Measurements from ENCODE around the gene CDC27.
"Not testable (repeated sequence)": the region's sequence is repeated elsewhere in the genome, so short reads cannot be mapped to it uniquely, and the experiment has no call there.

The CDC27 gene

GRCh38 chr17:47219621-47220475, 30.8 kb upstream of the CDC27 start:
- Histone ChIP-seq H3K9me3 (ENCODE audit: control insufficient read depth, low read length) (peaks cover 8% of the 10 kb centered on the region), H3K36me3 (ENCODE audit: control insufficient read depth, insufficient read depth, low read length) (peaks cover 12% of the 10 kb centered on the region), H3K4me1 (ENCODE audit: control insufficient read depth, insufficient read depth, low read length, poor library complexity, severe bottlenecking) (peaks cover 16% of the 10 kb centered on the region), H3K27ac (ENCODE audit: low read depth, low read length, severe bottlenecking) (no peak overlapping the region), H3K4me3 (ENCODE audit: extremely low read depth, insufficient read depth, low read length, poor library complexity, severe bottlenecking) (no peak overlapping the region)
- WGBS, 2 experiments (ENCODE audit: insufficient coverage in 2 of 2) = 89 to 92% methylated on average over 16 to 18 of the region's 21 CpGs

DNA sequence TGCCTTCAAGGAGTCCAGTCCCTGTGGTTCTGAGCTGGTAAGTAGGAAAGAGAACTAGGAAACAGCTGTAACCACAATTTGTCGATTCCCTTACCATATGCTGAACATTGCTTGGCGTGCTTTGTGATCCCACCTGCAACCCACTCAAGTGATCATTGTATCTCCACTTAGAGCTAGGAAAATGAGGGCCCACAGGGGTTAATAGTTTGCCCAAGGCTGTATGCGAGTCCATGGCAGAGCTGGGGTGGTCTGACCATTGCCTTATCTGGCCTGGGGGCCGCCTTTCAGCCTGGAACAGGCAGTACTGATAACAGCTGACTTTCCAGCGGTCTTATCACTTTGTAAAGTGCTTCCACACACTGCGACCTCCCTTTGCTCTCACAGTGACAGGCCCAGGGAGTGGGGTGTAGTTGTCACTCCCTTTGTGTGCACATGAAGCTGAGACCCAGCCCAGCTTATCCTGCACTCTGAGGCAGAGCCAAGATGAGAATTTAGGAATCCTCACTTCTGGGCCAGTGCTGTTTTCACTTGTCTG, 29.9 kb upstream of the CDC27 start:
- peaks cover 16% of the 10 kb centered on the region for H3K4me1 ChIP-seq (ENCODE audit: control insufficient read depth, insufficient read depth, low read length, poor library complexity, severe bottlenecking)
- H3K4me3 ChIP-seq (ENCODE audit: extremely low read depth, insufficient read depth, low read length, poor library complexity, severe bottlenecking) = no peak overlapping the region
- WGBS, 2 experiments (ENCODE audit: insufficient coverage in 2 of 2) = 68 to 86% methylated on average over 3 to 5 of the region's 6 CpGs
- H3K36me3 ChIP-seq (ENCODE audit: control insufficient read depth, insufficient read depth, low read length) = peaks cover 12% of the 10 kb centered on the region
- H3K9me3 ChIP-seq (ENCODE audit: control insufficient read depth, low read length) = peaks cover 2% of the 10 kb centered on the region
- H3K27ac ChIP-seq (ENCODE audit: low read depth, low read length, severe bottlenecking) = no peak overlapping the region

DNA sequence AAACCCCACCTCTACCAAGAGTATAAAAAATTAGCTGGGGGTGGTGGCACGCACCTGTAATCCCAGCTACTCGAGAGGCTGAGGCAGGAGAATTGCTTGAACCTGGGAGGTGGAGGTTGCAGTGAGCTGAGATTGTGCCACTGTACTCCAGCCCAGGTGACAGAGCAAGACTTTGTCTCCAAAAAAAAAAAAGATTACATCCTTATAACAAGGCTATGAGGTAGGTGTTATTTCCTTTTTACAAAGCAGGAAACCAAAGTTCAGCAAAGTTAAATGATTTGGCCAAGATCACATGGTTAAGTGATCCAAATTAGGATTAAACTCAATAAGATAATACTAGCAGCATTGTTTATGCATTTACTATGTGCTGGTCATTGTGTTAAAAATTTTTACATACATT, 28.2 kb upstream of the CDC27 start:
- no CpG with 5 or more reads among the region's 2 CpGs for WGBS, 2 experiments (ENCODE audit: insufficient coverage in 2 of 2)
- peaks cover 16% of the 10 kb centered on the region for H3K4me1 ChIP-seq (ENCODE audit: control insufficient read depth, insufficient read depth, low read length, poor library complexity, severe bottlenecking)
- H3K4me3 ChIP-seq (ENCODE audit: extremely low read depth, insufficient read depth, low read length, poor library complexity, severe bottlenecking); H3K27ac ChIP-seq (ENCODE audit: low read depth, low read length, severe bottlenecking); H3K36me3 ChIP-seq (ENCODE audit: control insufficient read depth, insufficient read depth, low read length); H3K9me3 ChIP-seq (ENCODE audit: control insufficient read depth, low read length): not testable (repeated sequence)

DNA sequence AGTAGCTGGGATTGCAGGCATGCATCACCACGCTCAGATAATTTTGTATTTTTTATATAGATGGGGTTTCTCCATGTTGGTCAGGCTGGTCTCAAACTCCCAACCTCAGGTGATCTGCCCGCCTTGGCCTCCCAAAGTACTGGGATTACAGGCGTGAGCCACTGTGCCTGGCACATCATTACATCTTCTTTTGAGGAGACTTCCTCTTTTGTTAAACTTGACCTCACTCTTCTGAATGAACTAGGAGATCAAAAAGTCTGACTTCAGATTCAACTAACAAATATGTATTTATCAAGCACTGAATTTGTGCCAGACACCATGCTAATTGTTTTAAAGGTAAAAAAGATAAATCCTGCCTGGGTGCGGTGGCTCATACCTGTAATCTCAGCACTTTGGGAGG, 27.7 kb upstream of the CDC27 start:
- not testable (repeated sequence) for H3K36me3 ChIP-seq (ENCODE audit: control insufficient read depth, insufficient read depth, low read length); H3K9me3 ChIP-seq (ENCODE audit: control insufficient read depth, low read length); H3K4me3 ChIP-seq (ENCODE audit: extremely low read depth, insufficient read depth, low read length, poor library complexity, severe bottlenecking); H3K27ac ChIP-seq (ENCODE audit: low read depth, low read length, severe bottlenecking)
- 96 to 100% methylated on average over 3 to 4 of the region's 4 CpGs for WGBS, 2 experiments (ENCODE audit: insufficient coverage in 2 of 2)
- H3K4me1 ChIP-seq (ENCODE audit: control insufficient read depth, insufficient read depth, low read length, poor library complexity, severe bottlenecking) = peaks cover 16% of the 10 kb centered on the region

GRCh38 chr17:47214931-47215330, 25.8 kb upstream of the CDC27 start:
- Histone ChIP-seq H3K4me3 (ENCODE audit: extremely low read depth, insufficient read depth, low read length, poor library complexity, severe bottlenecking) (no peak overlapping the region), H3K9me3 (ENCODE audit: control insufficient read depth, low read length) (no peaks in the 10 kb centered on the region), H3K36me3 (ENCODE audit: control insufficient read depth, insufficient read depth, low read length) (no peaks in the 10 kb centered on the region), H3K27ac (ENCODE audit: low read depth, low read length, severe bottlenecking) (no peak overlapping the region), H3K4me1 (ENCODE audit: control insufficient read depth, insufficient read depth, low read length, poor library complexity, severe bottlenecking) (peaks cover 17% of the 10 kb centered on the region)
- WGBS, 2 experiments (ENCODE audit: insufficient coverage in 2 of 2) = 100% methylated on average over 1 of the region's 3 CpGs; no CpG with 5 or more reads in 1 of the 2 experiments

- no peak overlapping the region for H3K4me3 ChIP-seq (ENCODE audit: extremely low read depth, insufficient read depth, low read length, poor library complexity, severe bottlenecking)
- no peak overlapping the region for H3K27ac ChIP-seq (ENCODE audit: low read depth, low read length, severe bottlenecking)
- 67% methylated on average over 2 of the region's 4 CpGs; no CpG with 5 or more reads in 1 of the 2 experiments for WGBS, 2 experiments (ENCODE audit: insufficient coverage in 2 of 2)
- no peaks in the 10 kb centered on the region for H3K36me3 ChIP-seq (ENCODE audit: control insufficient read depth, insufficient read depth, low read length)
- peaks cover 19% of the 10 kb centered on the region for H3K4me1 ChIP-seq (ENCODE audit: control insufficient read depth, insufficient read depth, low read length, poor library complexity, severe bottlenecking)
- H3K9me3 ChIP-seq (ENCODE audit: control insufficient read depth, low read length) = no peaks in the 10 kb centered on the region
These were observed 24.4 kb upstream of the CDC27 start for GRCh38 chr17:47213540-47213939.

DNA sequence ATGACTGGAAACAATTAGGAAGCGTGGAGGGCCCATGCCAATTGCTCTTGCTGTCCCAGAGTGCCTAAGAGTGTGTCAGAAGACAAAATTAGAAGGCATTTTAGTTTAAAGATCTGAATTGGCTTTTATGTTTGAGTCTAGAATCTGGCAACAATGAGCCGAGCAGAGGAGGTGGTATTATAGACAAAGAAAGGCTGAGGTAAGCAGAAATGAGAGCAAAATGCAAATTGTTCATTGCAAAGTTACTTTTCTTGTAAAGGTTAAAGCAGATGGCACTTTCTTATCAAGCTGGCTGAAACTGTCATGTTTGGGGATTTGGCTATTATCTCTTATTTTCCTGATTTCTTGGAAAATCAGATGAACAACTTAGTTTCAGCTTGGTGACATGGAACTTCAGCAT, 23.4 kb upstream of the CDC27 start:
- Histone ChIP-seq H3K36me3 (ENCODE audit: control insufficient read depth, insufficient read depth, low read length) (no peaks in the 10 kb centered on the region), H3K27ac (ENCODE audit: low read depth, low read length, severe bottlenecking) (no peak overlapping the region), H3K9me3 (ENCODE audit: control insufficient read depth, low read length) (no peaks in the 10 kb centered on the region), H3K4me3 (ENCODE audit: extremely low read depth, insufficient read depth, low read length, poor library complexity, severe bottlenecking) (no peak overlapping the region), H3K4me1 (ENCODE audit: control insufficient read depth, insufficient read depth, low read length, poor library complexity, severe bottlenecking) (peaks cover 21% of the 10 kb centered on the region)
- WGBS, 2 experiments (ENCODE audit: insufficient coverage in 2 of 2) = 96 to 100% methylated on average over 2 of the region's 2 CpGs

DNA sequence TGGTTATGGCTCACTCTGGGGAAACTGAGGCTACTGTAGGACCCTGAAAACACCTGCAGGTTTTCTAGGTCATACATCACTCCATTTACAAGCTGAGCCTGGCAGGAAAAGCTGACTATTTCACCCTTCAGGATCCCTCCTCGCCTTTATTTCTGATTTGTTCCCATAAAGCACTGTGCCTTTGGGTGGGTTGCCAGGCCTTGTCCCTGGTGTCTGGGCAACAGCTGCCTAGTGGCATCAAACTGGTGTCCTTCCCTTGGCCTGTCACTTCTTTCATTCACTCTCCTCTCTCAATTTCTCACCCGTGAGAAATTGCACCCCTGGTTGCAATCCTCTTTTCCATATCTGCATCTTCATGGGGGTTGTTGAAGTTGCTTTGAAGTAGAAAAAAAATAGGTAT, 21.7 kb upstream of the CDC27 start:
- Histone ChIP-seq H3K27ac (ENCODE audit: low read depth, low read length, severe bottlenecking) (no peak overlapping the region), H3K4me1 (ENCODE audit: control insufficient read depth, insufficient read depth, low read length, poor library complexity, severe bottlenecking) (peaks cover 28% of the 10 kb centered on the region), H3K9me3 (ENCODE audit: control insufficient read depth, low read length) (no peaks in the 10 kb centered on the region), H3K4me3 (ENCODE audit: extremely low read depth, insufficient read depth, low read length, poor library complexity, severe bottlenecking) (no peak overlapping the region), H3K36me3 (ENCODE audit: control insufficient read depth, insufficient read depth, low read length) (no peaks in the 10 kb centered on the region)
- WGBS, 2 experiments (ENCODE audit: insufficient coverage in 2 of 2) = 86 to 91% methylated on average over 1 of the region's 2 CpGs

DNA sequence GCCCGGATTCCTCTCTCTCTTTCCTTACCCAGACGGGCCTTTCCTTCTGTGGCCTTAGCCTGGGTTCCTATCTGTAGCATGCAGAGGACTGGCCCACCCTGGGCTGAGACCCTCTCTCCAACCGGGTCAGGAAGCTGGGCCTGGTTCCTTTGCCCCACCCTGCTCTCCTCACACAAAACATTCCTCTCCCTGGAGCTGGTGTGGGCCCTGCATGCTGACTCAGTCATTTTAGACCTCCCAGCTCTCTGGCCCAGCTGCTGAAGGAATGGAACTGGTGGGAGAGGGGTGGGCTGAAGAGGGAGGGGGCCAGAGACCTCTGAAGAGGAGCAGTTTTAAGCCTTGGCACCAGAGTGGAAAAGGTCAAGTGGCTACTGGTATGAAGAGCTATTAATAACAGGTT, 21.0 kb upstream of the CDC27 start:
- WGBS, 2 experiments (ENCODE audit: insufficient coverage in 2 of 2) = no CpG with 5 or more reads among the region's 3 CpGs
- H3K36me3 ChIP-seq (ENCODE audit: control insufficient read depth, insufficient read depth, low read length) = no peaks in the 10 kb centered on the region
- H3K4me3 ChIP-seq (ENCODE audit: extremely low read depth, insufficient read depth, low read length, poor library complexity, severe bottlenecking) = peak overlapping the region; percentile 15
- no peaks in the 10 kb centered on the region for H3K9me3 ChIP-seq (ENCODE audit: control insufficient read depth, low read length)
- H3K27ac ChIP-seq (ENCODE audit: low read depth, low read length, severe bottlenecking) = no peak overlapping the region
- H3K4me1 ChIP-seq (ENCODE audit: control insufficient read depth, insufficient read depth, low read length, poor library complexity, severe bottlenecking) = peaks cover 35% of the 10 kb centered on the region

DNA sequence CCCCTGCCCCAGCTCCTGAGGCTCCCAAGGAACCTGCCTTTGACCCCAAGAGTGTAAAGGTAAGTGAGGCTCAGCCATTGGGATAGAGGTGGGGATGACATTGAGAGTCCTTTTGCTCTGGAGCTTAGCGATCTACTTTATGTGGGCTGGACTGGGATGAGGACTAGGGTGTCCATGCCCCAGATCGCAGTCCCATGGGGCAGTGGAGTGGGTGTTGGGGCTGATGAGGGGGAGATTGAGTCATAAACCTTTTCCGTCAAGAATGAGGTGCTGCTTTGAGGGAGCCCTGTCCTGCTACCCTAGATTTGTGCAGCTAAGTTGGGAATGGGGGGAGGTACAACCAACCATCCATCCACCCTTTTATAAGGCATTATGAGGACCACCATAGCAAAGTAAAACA, 20.4 kb upstream of the CDC27 start:
- Histone ChIP-seq H3K4me3 (ENCODE audit: extremely low read depth, insufficient read depth, low read length, poor library complexity, severe bottlenecking) (peak overlapping the region; percentile 15), H3K4me1 (ENCODE audit: control insufficient read depth, insufficient read depth, low read length, poor library complexity, severe bottlenecking) (peaks cover 41% of the 10 kb centered on the region), H3K36me3 (ENCODE audit: control insufficient read depth, insufficient read depth, low read length) (no peaks in the 10 kb centered on the region), H3K9me3 (ENCODE audit: control insufficient read depth, low read length) (no peaks in the 10 kb centered on the region), H3K27ac (ENCODE audit: low read depth, low read length, severe bottlenecking) (peak overlapping the region; percentile 63)
- WGBS, 2 experiments (ENCODE audit: insufficient coverage in 2 of 2) = 94 to 100% methylated on average over 2 of the region's 3 CpGs
